K562 (cell line): Measurements from ENCODE around the gene MAST3. TPM values are rescaled to one million over a fixed set of nuclear protein-coding genes. Genes with fewer than 3 reads are reported as not detected.

ENCODE experiments used
- HDAC3 ChIP-seq: fragments of 450-650 bp; IDR thresholded peaks from 2 replicates; pipeline ENCODE4 v1.6.1; 2018; ENCODE audit warnings: borderline replicate concordance, mild to moderate bottlenecking, moderate library complexity; ENCODE audit not compliant: partially characterized antibody
- JUN ChIP-seq, 2 experiments: sonication (generic) in 1 of 2; formaldehyde crosslinking in 1 of 2; IDR thresholded peaks; 2 replicates each; pipeline versions ENCODE4 v1.6.1 to v1.8.0; 2012 to 2022; ENCODE audit warnings: borderline replicate concordance in 2 of 2, mild to moderate bottlenecking in 2 of 2, improper control_type of control experiment in 1 of 2, low read depth in 1 of 2, low read length in 1 of 2, missing genetic modification reagents in 1 of 2
- LEF1 ChIP-seq: fragments of 450-650 bp; IDR thresholded peaks from 2 replicates; pipeline ENCODE4 v1.6.1; 2016; ENCODE audit warnings: mild to moderate bottlenecking
- NEUROD1 ChIP-seq: fragments of 150-350 bp; IDR thresholded peaks from 2 replicates; pipeline ENCODE4 v1.6.1; 2014; ENCODE audit warnings: borderline replicate concordance, low read length, low read depth; ENCODE audit not compliant: partially characterized antibody
- NFIC ChIP-seq: fragments of 450-650 bp; IDR thresholded peaks from 2 replicates; pipeline ENCODE4 v1.6.1; 2017; ENCODE audit warnings: mild to moderate bottlenecking, inconsistent platforms
- NR2C2 ChIP-seq, 2 experiments: fragments of 200-800 bp in 1 of 2; sonication (Bioruptor generic) in 1 of 2; sonication (generic) in 1 of 2; formaldehyde crosslinking in 1 of 2; IDR thresholded peaks; 2 replicates each; pipeline versions ENCODE4 v1.6.1 to v1.8.0; 2016 to 2022; ENCODE audit warnings: mild to moderate bottlenecking in 1 of 2, missing compliant biosample characterization in 1 of 2, missing genetic modification characterization in 1 of 2, missing genetic modification reagents in 1 of 2
- SIX5 ChIP-seq, 2 experiments: IDR thresholded peaks; 2 replicates each; pipeline ENCODE4 v1.6.1; 2011; ENCODE audit warnings: low read length in 2 of 2, borderline replicate concordance in 1 of 2, low read depth in 1 of 2, mild to moderate bottlenecking in 1 of 2, moderate library complexity in 1 of 2; ENCODE audit not compliant: insufficient read depth in 1 of 2
- TAL1 ChIP-seq: fragments of 450-650 bp; IDR thresholded peaks from 2 replicates; pipeline ENCODE4 v1.6.1; 2016; ENCODE audit warnings: mild to moderate bottlenecking
- ZBTB7A ChIP-seq: IDR thresholded peaks from 2 replicates; pipeline ENCODE4 v1.6.1; 2011; ENCODE audit warnings: low read depth, mild to moderate bottlenecking, low read length, moderate library complexity, borderline replicate concordance; ENCODE audit not compliant: control insufficient read depth
- ZNF354B ChIP-seq: fragments of 250-450 bp; sonication (Bioruptor Pico); IDR thresholded peaks from 2 replicates; pipeline ENCODE4 v1.4.0; 2020
- ZNF699 ChIP-seq: fragments of 250-450 bp; sonication (Bioruptor Pico); IDR thresholded peaks from 2 replicates; pipeline ENCODE4 v1.8.0; 2021; ENCODE audit warnings: mild to moderate bottlenecking, moderate library complexity; ENCODE audit not compliant: insufficient replicate concordance
- ZNF79 ChIP-seq: fragments of 250-450 bp; sonication (Bioruptor Pico); IDR thresholded peaks from 2 replicates; pipeline ENCODE4 v1.4.0; 2020; ENCODE audit warnings: low read depth, mild to moderate bottlenecking, moderate library complexity
- polyA plus RNA-seq, 8 experiments: library from polyadenylated mRNA; depleted of rRNA in 4 of 8; stranded (reverse) in 5 of 8; unstranded in 3 of 8; fragments of >200 nt; fragmentation: Nextera tagmentation in 2 of 8; fragmentation: Illumina TruSeq in 1 of 8; extraction: Ambion mirVana in 2 of 8; extraction: Trizol in 1 of 8; gene quantifications; 2 replicates each; pipeline versions ENCODE4 v1.2.1 to v1.2.3, GENCODE V29; 2011 to 2014; ENCODE audit warnings: inconsistent platforms in 1 of 8, missing spikeins in 1 of 8
- total RNA-seq, 7 experiments: library from RNA; depleted of rRNA in 6 of 7; stranded (reverse); fragments of >200 nt in 6 of 7; fragmentation: Illumina TruSeq in 2 of 7; extraction: Trizol in 2 of 7; gene quantifications; 2 replicates each; pipeline versions ENCODE4 v1.2.1 to v1.2.3, GENCODE V29; 2011 to 2021; ENCODE audit warnings: low replicate concordance in 1 of 7
- TF ChIP-seq, protein P1 (sequence below): sonication (generic); formaldehyde crosslinking; IDR thresholded peaks from 2 replicates; pipeline ENCODE4 v1.8.0; 2022; ENCODE audit warnings: missing genetic modification reagents, mild to moderate bottlenecking, moderate library complexity, borderline replicate concordance
- TF ChIP-seq, protein P2 (sequence below), 2 experiments: fragments of 450-650 bp; IDR thresholded peaks; 2 replicates each; pipeline ENCODE4 v1.6.1; 2016
- TF ChIP-seq, protein P3 (sequence below): sonication (generic); formaldehyde crosslinking; IDR thresholded peaks from 2 replicates; pipeline ENCODE4 v1.8.1; 2023; ENCODE audit warnings: mild to moderate bottlenecking, missing genetic modification reagents
- TF ChIP-seq, protein P4 (sequence below): fragments of 450-650 bp; formaldehyde crosslinking; IDR thresholded peaks from 2 replicates; pipeline ENCODE4 v1.4.0; 2020; ENCODE audit warnings: mild to moderate bottlenecking
- TF ChIP-seq, protein P5 (sequence below): sonication (generic); formaldehyde crosslinking; IDR thresholded peaks from 2 replicates; pipeline ENCODE4 v1.8.1; 2023; ENCODE audit warnings: mild to moderate bottlenecking, missing genetic modification reagents, moderate library complexity

MAST3 gene
- total and polyA plus RNA-seq, 9 of the 15 experiments (the other 6 are each of a cell fraction or from before 2014, with no cell fraction given): 0.94 to 9.9 (median 2.4) TPM

DNA sequence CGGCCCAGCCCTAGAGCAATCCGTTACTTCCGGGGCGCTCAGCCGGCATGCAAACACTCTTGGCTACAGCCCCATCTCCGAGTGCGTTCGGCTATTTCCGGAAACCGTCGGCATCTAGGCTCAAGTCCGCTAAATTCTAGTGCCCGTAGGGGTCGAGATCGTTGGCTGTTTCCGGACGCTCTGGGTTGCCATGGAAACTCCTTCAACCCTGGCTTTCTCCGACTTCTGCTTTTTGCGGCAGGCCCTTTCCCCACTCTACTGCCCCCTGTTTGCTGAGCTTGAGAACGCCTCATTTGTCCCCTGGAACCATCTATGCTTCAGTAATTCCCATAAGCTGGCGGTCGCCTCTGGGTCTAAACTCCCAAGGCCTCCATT lies 54.9 kb downstream of the MAST3 start (continued):
- TF ChIP-seq, protein P1, sequence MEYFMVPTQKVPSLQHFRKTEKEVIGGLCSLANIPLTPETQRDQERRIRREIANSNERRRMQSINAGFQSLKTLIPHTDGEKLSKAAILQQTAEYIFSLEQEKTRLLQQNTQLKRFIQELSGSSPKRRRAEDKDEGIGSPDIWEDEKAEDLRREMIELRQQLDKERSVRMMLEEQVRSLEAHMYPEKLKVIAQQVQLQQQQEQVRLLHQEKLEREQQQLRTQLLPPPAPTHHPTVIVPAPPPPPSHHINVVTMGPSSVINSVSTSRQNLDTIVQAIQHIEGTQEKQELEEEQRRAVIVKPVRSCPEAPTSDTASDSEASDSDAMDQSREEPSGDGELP: peak; percentile 86
- TF ChIP-seq ZNF354B (CRISPR knock-in tag) (no peak), NEUROD1 (peak; percentile 35), ZBTB7A (peak; percentile 40; the same call in 1 of the 2 replicates), TAL1 (no peak), LEF1 (0 out of 2 replicates have a peak, but pooled peaks have one; percentile 19), ZNF79 (no peak), NR2C2 (CRISPR knock-in tag; IDR thresholded peaks at IDR 0.05) (0 out of 2 replicates have a peak, but pooled peaks have one; percentile 61), NR2C2 (tag; IDR thresholded peaks at IDR 0.05) (peak; percentile 80), JUN (IDR thresholded peaks at IDR 0.05; ENCODE audit: borderline replicate concordance, low read depth, low read length) (0 out of 2 replicates have a peak, but pooled peaks have one; percentile 6), JUN (CRISPR knock-in tag; IDR thresholded peaks at IDR 0.05; ENCODE audit: borderline replicate concordance) (no peak), NFIC (peak; percentile 69), SIX5 (IDR thresholded peaks at IDR 0.05; ENCODE audit: borderline replicate concordance in 1 of 2, insufficient read depth in 1 of 2, low read depth in 1 of 2, low read length in 2 of 2) (no peak), HDAC3 (no peak), ZNF699 (CRISPR knock-in tag) (no peak)
- TF ChIP-seq, protein P2, sequence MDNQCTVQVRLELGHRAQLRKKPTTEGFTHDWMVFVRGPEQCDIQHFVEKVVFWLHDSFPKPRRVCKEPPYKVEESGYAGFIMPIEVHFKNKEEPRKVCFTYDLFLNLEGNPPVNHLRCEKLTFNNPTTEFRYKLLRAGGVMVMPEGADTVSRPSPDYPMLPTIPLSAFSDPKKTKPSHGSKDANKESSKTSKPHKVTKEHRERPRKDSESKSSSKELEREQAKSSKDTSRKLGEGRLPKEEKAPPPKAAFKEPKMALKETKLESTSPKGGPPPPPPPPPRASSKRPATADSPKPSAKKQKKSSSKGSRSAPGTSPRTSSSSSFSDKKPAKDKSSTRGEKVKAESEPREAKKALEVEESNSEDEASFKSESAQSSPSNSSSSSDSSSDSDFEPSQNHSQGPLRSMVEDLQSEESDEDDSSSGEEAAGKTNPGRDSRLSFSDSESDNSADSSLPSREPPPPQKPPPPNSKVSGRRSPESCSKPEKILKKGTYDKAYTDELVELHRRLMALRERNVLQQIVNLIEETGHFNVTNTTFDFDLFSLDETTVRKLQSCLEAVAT (IDR thresholded peaks at IDR 0.05): no peak; a peak in 1 of 4 replicates
- TF ChIP-seq, protein P3, sequence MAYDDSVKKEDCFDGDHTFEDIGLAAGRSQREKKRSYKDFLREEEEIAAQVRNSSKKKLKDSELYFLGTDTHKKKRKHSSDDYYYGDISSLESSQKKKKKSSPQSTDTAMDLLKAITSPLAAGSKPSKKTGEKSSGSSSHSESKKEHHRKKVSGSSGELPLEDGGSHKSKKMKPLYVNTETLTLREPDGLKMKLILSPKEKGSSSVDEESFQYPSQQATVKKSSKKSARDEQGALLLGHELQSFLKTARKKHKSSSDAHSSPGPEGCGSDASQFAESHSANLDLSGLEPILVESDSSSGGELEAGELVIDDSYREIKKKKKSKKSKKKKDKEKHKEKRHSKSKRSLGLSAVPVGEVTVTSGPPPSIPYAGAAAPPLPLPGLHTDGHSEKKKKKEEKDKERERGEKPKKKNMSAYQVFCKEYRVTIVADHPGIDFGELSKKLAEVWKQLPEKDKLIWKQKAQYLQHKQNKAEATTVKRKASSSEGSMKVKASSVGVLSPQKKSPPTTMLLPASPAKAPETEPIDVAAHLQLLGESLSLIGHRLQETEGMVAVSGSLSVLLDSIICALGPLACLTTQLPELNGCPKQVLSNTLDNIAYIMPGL (CRISPR knock-in tag): peak; percentile 63; the same call in 1 of the 2 replicates
- TF ChIP-seq, protein P4, sequence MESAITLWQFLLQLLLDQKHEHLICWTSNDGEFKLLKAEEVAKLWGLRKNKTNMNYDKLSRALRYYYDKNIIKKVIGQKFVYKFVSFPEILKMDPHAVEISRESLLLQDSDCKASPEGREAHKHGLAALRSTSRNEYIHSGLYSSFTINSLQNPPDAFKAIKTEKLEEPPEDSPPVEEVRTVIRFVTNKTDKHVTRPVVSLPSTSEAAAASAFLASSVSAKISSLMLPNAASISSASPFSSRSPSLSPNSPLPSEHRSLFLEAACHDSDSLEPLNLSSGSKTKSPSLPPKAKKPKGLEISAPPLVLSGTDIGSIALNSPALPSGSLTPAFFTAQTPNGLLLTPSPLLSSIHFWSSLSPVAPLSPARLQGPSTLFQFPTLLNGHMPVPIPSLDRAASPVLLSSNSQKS (CRISPR knock-in tag): 0 out of 2 replicates have a peak, but pooled peaks have one; percentile 46
- TF ChIP-seq, protein P5, sequence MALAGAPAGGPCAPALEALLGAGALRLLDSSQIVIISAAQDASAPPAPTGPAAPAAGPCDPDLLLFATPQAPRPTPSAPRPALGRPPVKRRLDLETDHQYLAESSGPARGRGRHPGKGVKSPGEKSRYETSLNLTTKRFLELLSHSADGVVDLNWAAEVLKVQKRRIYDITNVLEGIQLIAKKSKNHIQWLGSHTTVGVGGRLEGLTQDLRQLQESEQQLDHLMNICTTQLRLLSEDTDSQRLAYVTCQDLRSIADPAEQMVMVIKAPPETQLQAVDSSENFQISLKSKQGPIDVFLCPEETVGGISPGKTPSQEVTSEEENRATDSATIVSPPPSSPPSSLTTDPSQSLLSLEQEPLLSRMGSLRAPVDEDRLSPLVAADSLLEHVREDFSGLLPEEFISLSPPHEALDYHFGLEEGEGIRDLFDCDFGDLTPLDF (CRISPR knock-in tag): peak; percentile 58; the same call in 1 of the 2 replicates
